ENCODE results near the gene NANOGP8. TPM values are rescaled to one million over a fixed set of nuclear protein-coding genes. Genes with fewer than 3 reads are reported as not detected.

NANOGP8 gene
- total and polyA plus RNA-seq, 4 donors = 0.17 TPM; not detected in 3

DNA sequence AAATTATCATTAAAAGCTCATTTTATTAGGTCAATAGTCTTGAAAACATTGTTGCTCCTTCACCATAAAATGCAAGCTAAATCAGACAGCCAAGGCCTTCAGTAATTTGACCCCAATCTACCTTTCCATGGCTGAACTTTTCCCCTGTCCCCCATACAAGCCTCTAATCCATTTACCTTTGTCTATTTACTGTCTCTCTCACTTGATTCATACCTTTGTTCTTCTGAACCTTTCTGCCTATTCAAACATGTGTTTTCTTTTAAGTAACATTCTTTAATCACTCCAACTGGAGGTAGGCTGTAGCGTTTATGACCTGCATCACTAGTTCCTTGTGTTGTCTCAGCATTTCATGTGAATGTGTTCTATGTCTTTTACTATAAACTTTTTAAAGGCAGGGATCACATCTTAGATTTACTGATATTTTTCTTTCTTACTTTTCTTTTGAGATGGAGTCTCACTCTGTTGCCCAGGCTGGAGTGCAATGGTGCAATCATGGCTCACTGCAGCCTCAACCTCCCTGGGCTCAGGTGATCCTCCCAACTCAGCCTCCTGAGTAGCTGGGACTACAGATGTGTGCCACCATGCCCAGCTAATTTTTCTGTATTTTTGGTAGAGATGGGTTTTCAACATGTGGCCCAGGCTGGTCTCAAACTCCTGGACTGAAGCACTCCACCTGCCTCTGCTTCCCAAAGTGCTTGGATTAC is 5.2 kb upstream of the NANOGP8 start:
- no peak overlapping the region for H3K4me3 ChIP-seq (ENCODE audit: low read depth in 1 of 3, low read length in 3 of 3)
- peaks cover 0 to 1% (median 0%) of the 10 kb centered on the region in 4 donors for H3K4me1 ChIP-seq (ENCODE audit: control insufficient read depth in 4 of 4, insufficient read depth in 4 of 4, low read length in 3 of 4)
- WGBS = 39% methylated on average over 1 of the region's 1 CpG
- no peak for DNase-seq (ENCODE audit: low spot score)
- H3K27ac ChIP-seq (ENCODE audit: low read depth in 1 of 2, low read length in 2 of 2) = no peak overlapping the region
- no peaks in the 10 kb centered on the region for H3K9me3 ChIP-seq (ENCODE audit: control insufficient read depth in 4 of 4, low read length in 3 of 4)
- no peak overlapping the region for H3K9ac ChIP-seq (ENCODE audit: low read depth in 1 of 2, low read length in 2 of 2)
- H3K27me3 ChIP-seq (ENCODE audit: control insufficient read depth in 4 of 4, insufficient read depth in 4 of 4, low read length in 3 of 4) = no peaks in the 10 kb centered on the region
- no peaks in the 10 kb centered on the region for H3K36me3 ChIP-seq (ENCODE audit: control insufficient read depth in 4 of 4, insufficient read depth in 3 of 4, low read depth in 1 of 4, low read length in 3 of 4)
- TF ChIP-seq, protein P1, sequence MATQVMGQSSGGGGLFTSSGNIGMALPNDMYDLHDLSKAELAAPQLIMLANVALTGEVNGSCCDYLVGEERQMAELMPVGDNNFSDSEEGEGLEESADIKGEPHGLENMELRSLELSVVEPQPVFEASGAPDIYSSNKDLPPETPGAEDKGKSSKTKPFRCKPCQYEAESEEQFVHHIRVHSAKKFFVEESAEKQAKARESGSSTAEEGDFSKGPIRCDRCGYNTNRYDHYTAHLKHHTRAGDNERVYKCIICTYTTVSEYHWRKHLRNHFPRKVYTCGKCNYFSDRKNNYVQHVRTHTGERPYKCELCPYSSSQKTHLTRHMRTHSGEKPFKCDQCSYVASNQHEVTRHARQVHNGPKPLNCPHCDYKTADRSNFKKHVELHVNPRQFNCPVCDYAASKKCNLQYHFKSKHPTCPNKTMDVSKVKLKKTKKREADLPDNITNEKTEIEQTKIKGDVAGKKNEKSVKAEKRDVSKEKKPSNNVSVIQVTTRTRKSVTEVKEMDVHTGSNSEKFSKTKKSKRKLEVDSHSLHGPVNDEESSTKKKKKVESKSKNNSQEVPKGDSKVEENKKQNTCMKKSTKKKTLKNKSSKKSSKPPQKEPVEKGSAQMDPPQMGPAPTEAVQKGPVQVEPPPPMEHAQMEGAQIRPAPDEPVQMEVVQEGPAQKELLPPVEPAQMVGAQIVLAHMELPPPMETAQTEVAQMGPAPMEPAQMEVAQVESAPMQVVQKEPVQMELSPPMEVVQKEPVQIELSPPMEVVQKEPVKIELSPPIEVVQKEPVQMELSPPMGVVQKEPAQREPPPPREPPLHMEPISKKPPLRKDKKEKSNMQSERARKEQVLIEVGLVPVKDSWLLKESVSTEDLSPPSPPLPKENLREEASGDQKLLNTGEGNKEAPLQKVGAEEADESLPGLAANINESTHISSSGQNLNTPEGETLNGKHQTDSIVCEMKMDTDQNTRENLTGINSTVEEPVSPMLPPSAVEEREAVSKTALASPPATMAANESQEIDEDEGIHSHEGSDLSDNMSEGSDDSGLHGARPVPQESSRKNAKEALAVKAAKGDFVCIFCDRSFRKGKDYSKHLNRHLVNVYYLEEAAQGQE (IDR thresholded peaks at IDR 0.05) = no peak
- peak in 1 of 2 donors; percentile 25 for TF ChIP-seq RXRA (IDR thresholded peaks at IDR 0.05)
- TF ChIP-seq HNF4G (IDR thresholded peaks at IDR 0.05) = no peak
- no peak for TF ChIP-seq EGR1 (IDR thresholded peaks at IDR 0.05; ENCODE audit: low read depth in 2 of 2)

DNA sequence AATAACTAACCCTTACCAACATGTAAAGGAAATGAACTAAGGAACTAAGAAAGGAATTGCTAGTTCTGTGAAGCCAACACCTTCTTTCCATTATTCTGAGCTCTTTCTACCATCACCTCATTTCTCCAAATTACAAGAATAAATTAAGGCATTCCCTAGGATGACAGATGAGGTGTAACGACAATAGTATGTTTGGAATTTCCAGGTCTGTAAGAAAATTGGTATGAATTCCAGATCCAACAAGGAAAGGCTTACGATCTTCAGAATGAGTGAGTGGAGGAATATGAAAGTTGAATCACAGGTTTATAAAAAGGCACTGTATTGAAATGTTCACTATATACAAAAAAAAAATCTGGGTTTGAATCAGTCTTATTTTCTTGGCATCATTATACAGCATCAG is 4.5 kb upstream of the NANOGP8 start:
- Histone ChIP-seq H3K9me3 (ENCODE audit: control insufficient read depth in 4 of 4, low read length in 3 of 4) (no peaks in the 10 kb centered on the region), H3K36me3 (ENCODE audit: control insufficient read depth in 4 of 4, insufficient read depth in 3 of 4, low read depth in 1 of 4, low read length in 3 of 4) (no peaks in the 10 kb centered on the region), H3K9ac (ENCODE audit: low read depth in 1 of 2, low read length in 2 of 2) (no peak overlapping the region), H3K4me3 (ENCODE audit: low read depth in 1 of 3, low read length in 3 of 3) (no peak overlapping the region), H3K27ac (ENCODE audit: low read depth in 1 of 2, low read length in 2 of 2) (no peak overlapping the region), H3K27me3 (ENCODE audit: control insufficient read depth in 4 of 4, insufficient read depth in 4 of 4, low read length in 3 of 4) (no peaks in the 10 kb centered on the region), H3K4me1 (ENCODE audit: control insufficient read depth in 4 of 4, insufficient read depth in 4 of 4, low read length in 3 of 4) (peaks cover 0 to 1% (median 0%) of the 10 kb centered on the region in 4 donors)
- no peak for TF ChIP-seq JUND (IDR thresholded peaks at IDR 0.05)
- TF ChIP-seq, protein P2, sequence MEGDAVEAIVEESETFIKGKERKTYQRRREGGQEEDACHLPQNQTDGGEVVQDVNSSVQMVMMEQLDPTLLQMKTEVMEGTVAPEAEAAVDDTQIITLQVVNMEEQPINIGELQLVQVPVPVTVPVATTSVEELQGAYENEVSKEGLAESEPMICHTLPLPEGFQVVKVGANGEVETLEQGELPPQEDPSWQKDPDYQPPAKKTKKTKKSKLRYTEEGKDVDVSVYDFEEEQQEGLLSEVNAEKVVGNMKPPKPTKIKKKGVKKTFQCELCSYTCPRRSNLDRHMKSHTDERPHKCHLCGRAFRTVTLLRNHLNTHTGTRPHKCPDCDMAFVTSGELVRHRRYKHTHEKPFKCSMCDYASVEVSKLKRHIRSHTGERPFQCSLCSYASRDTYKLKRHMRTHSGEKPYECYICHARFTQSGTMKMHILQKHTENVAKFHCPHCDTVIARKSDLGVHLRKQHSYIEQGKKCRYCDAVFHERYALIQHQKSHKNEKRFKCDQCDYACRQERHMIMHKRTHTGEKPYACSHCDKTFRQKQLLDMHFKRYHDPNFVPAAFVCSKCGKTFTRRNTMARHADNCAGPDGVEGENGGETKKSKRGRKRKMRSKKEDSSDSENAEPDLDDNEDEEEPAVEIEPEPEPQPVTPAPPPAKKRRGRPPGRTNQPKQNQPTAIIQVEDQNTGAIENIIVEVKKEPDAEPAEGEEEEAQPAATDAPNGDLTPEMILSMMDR (IDR thresholded peaks at IDR 0.05; ENCODE audit: low read depth, low read length, missing input control) = no peak
- TF ChIP-seq, protein P3, sequence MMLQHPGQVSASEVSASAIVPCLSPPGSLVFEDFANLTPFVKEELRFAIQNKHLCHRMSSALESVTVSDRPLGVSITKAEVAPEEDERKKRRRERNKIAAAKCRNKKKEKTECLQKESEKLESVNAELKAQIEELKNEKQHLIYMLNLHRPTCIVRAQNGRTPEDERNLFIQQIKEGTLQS (IDR thresholded peaks at IDR 0.05) = no peak
- TF ChIP-seq RXRA (IDR thresholded peaks at IDR 0.05) = no peak
- no peak for TF ChIP-seq RAD21 (IDR thresholded peaks at IDR 0.05)
- TF ChIP-seq, protein P1 (IDR thresholded peaks at IDR 0.05) = no peak
- no peak for TF ChIP-seq GABPA (IDR thresholded peaks at IDR 0.05 in 1 of 2, conservative IDR thresholded peaks at IDR 0.05 in 1 of 2)
- no peak for TF ChIP-seq YY1 (IDR thresholded peaks at IDR 0.05)
- TF ChIP-seq, protein P4, sequence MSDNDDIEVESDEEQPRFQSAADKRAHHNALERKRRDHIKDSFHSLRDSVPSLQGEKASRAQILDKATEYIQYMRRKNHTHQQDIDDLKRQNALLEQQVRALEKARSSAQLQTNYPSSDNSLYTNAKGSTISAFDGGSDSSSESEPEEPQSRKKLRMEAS (IDR thresholded peaks at IDR 0.05) = no peak
- TF ChIP-seq SP1 (IDR thresholded peaks at IDR 0.05) = no peak
- no peak for TF ChIP-seq FOXA2 (IDR thresholded peaks at IDR 0.05)
- no peak for TF ChIP-seq TAF1 (conservative IDR thresholded peaks at IDR 0.05)
- no peak for TF ChIP-seq EGR1 (IDR thresholded peaks at IDR 0.05; ENCODE audit: low read depth in 2 of 2)
- TF ChIP-seq HNF4A (conservative IDR thresholded peaks at IDR 0.05) = no peak
- no peak for TF ChIP-seq FOXA1 (IDR thresholded peaks at IDR 0.05)
- TF ChIP-seq, protein P5, sequence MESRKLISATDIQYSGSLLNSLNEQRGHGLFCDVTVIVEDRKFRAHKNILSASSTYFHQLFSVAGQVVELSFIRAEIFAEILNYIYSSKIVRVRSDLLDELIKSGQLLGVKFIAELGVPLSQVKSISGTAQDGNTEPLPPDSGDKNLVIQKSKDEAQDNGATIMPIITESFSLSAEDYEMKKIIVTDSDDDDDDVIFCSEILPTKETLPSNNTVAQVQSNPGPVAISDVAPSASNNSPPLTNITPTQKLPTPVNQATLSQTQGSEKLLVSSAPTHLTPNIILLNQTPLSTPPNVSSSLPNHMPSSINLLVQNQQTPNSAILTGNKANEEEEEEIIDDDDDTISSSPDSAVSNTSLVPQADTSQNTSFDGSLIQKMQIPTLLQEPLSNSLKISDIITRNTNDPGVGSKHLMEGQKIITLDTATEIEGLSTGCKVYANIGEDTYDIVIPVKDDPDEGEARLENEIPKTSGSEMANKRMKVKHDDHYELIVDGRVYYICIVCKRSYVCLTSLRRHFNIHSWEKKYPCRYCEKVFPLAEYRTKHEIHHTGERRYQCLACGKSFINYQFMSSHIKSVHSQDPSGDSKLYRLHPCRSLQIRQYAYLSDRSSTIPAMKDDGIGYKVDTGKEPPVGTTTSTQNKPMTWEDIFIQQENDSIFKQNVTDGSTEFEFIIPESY (IDR thresholded peaks at IDR 0.05) = no peak
- TF ChIP-seq HNF4G (IDR thresholded peaks at IDR 0.05) = no peak
- no peak for DNase-seq (ENCODE audit: low spot score)
- 96% methylated on average over 2 of the region's 2 CpGs for WGBS
